ENCODE measurements around the gene CELA2B.
"Not testable (repeated sequence)": the region's sequence is repeated elsewhere in the genome, so short reads cannot be mapped to it uniquely, and the experiment has no call there.

The CELA2B gene

DNA sequence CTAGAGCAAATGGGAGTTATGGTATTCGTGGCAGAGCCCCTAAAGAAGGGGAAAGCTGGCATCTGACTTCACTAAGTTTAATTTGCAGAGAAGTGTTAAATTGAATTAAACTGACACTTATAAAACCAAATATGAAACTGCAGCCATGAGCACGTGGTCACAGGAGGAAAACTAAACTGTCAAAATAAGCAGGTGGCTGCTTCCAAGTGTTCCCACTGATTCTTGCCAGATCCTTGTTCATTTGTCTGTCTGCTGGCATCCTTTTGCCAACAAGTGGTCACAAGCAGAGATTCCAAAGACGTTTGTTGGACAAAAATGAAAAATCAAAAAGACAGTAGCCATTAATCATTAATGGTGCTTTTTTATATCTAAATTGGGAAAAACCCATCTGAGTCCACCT lies 6.5 kb upstream of the CELA2B start:
- no peak for DNase-seq

DNA sequence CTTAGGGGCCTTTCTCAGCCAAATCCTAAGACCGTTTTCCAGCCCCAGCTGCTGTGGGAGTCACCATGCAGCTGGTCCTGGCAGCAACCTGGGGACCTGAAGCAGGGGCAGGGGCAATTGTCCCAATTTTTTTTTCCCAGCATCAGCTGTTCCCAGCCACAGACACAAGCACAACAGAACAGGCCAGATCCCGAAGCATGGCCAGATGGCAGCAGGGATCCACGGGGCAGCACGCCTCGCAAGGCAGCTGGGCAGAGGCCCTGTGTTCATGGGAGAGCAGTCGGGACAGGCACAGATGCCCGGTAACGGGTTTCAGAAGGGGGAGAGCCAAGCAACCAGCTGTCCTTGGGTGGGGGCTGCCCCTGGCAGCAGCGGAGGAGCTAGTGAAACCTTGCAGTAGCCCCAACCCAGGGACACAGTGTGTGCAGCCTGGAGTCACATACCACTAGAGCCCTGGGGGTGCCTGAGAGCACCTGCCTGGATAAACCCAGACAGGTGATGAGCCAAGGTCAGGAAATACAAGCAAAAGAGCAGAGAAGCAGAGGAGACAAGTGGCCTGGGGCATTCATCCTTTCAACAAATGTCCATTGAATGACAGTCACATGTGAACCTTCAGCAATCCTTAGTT lies 6.0 kb upstream of the CELA2B start:
- DNase-seq: not testable (repeated sequence)

DNA sequence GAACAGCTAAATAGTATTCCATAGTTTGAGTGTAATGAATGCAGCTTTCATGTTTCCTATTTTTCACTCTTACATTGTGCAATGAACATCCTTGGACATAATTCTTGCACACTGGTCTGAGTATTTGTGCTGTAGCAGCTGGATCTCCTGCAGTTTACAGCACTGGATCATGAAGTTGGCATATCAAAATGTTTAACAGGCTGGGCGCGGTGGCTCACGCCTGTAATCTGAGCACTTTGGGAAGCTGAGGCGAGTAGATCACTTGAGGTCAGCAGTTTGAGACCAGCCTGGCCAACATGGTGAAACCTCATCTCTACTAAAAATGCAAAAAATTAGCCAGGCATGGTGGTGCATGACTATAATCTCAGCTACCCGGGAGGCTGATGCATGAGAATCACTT lies 4.8 kb upstream of the CELA2B start:
- not testable (repeated sequence) for DNase-seq

DNA sequence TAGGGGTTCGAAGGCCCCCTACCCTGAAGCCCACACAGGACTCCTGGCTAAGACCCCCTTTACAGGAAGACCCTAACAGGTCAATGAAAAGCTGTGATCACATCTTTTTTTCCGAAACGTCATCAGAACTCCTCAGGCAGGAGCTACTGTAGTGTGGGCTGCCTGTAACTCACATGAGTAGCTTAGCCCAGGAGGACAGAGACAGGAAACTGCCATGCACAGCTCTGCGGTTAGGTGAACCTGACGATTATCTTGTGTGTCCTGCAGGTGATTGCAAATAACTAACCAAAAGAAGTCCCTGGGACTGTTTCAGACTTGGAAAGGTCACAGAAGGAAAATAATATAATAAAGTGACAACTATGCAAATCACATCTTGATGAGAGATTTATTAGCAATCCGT lies 4.2 kb upstream of the CELA2B start:
- not testable (repeated sequence) for DNase-seq

DNA sequence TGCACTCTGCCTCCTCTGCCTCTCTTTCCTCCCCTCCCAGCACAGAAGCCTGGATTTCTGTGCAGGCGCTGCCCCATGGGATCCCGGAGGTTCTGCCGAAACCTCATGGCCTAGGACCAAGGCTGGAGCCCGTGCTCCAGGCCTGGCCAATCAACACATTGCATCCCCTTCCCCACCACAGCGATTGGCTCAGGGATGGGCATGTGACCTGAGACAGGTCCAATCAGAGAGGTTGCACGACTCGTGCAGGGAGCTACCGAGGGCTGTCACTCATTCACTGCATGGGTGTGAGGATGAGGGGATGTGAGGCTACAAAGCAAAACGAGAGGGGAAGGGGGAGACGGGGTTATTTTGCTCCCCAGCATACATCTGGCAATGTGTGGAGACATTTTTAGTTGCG lies 3.3 kb upstream of the CELA2B start:
- no peak for DNase-seq

DNA sequence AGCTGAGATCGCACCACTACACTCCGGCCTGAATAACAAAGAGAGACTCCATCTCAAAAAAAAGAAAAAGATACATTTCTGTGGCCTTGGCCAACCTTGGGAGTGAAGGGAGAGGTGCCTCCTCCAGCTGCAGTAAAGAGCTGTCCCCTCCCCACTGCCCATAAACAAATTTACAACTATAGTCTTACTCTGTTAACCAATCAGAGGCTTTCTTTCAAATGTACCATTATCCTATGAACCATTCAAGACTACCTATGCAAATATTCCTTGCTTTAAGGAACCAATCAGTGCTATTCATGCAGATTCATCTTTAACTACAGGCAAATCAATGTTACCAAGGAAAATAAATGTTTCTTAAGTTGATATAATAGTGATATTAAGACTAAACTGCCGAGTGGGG lies 1.0 kb downstream of the CELA2B start:
- DNase-seq: no peak

DNA sequence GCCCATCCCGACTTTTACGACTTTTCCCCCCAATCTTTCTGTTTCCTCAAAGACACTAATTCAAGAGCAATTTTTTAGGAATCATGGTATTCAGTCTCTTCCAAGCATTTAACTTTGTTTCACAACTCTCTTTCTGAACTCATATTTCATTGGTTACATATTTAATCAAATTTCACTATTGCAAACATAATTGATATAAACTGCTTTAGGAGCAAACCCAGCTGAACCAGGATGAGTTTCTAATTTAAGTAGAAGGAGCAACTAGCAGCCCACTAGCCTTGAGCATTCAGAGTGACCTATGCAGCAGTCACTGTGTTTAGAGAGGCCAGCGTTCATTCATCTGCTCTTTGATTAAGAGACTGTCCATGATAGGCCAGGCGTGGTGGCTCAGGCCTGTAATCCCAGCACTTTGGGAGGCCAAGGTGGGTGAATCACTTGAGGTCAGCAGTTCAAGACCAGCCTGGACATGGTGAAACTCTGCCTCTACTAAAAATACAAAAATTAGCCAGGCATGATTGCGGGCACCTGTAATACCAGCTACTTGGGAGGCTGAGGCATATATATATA lies 1.8 kb downstream of the CELA2B start:
- DNase-seq: no peak

DNA sequence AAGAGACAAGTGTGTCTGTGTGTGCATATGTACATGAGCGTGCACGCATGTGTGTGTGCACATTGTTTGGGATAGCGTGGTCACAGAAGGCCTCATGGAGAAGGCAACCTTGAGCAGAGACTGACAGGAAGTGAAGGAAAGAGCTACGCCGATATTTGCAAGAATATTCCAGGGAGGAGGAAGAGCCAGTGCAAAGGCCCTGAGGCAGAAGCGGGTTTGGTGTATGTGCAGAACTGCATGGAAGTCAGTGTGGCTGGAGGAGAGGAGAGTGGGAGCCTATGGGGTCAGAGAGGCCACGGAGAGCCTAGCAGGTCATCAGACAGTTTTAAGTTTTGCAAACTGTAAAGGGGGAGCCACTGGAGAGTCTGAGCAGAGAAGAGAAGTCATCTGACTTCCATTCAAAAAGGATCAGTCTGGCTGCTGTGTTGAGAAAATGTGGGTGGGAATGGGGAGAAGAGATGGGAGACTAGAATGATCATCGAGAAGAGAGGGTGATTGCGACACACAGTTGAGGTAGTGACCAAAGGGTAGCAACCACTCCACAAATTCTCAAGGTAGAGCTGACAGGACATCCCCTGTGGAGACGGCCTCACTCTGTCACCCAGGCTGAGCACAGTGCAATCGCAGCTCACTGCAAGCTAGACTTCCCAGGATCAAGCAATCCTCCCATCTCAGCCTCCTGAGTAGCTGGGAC lies 3.9 kb downstream of the CELA2B start:
- no peak for DNase-seq

DNA sequence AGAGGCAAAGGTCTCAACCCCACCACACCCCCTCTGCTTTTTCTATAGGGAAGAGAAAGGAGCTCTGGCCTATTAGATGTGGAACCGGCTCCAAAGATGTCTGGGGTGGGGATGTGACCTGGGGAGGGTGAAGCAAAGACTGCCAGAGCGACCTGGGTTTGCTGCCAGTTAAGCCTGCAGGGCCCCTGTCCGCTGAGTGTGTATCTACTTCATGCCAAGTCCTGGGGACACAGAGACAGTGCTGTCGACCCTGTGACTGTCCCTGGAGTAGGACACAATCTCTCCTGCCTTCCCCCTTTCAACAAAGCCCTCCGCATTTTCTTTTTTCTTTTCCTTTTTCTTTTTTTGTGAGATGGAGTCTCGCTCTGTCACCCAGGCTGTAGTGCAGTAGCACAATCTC lies 6.6 kb downstream of the CELA2B start:
- DNase-seq: not testable (repeated sequence)

DNA sequence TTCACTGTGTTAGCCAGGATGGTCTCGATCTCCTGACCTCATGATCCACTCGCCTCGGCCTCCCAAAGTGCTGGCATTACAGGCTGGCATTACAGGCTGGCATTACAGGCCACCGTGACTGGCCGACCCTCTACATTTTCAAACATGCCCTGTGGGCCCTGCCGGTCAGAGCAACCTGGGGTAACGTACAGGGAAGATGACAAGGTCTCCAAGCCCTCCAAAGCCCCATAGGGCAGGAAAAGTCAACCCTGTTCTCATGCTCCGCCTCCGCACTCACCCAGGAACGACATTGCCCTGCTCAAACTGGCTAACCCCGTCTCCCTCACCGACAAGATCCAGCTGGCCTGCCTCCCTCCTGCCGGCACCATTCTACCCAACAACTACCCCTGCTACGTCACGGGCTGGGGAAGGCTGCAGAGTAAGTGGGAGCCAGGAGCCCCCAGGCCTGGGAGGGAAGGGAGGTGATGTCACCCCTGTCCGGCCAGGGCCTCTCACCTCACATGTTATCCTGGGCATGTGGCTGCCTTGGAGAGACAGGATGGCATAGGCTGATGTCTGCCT lies 7.2 kb downstream of the CELA2B start:
- DNase-seq: not testable (repeated sequence)

DNA sequence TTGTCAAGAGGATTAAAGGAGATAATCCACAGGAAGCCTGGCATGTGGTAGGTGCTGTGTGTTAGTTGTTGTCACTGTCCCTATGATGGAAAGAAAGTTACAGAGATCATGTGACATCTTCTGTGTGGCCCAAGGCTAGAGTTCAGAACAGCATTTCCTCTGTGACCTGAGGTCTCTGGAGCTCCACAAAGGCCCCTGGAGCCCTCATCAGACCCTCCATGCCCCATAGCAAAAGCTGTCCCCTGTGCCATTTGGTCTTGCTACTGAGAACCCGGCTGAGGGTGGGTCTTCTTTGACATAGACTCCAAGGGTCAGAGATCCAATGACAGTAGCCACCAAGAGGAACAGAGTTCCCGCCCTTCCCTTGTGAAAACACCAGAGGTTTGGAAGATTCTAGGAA lies 8.1 kb downstream of the CELA2B start:
- DNase-seq: no peak

DNA sequence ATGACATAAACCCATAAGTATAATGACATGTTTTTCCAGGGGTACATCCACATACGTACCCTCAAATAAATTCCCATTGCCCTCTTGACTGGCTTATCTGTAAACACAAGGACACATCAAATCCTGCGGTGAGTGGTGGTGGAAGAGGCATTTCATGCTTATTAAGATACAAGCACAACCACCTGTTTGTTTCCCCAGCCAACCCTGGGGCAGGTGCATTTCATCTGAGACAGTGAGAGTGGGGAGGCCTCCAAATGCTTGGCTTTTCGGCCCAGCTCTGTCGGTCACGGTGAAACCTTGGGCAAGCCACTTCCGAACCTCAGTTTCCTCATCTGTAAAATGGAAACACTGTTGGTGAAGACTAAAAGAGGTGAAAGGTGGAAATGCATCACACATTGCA lies 8.5 kb downstream of the CELA2B start:
- not testable (repeated sequence) for DNase-seq

DNA sequence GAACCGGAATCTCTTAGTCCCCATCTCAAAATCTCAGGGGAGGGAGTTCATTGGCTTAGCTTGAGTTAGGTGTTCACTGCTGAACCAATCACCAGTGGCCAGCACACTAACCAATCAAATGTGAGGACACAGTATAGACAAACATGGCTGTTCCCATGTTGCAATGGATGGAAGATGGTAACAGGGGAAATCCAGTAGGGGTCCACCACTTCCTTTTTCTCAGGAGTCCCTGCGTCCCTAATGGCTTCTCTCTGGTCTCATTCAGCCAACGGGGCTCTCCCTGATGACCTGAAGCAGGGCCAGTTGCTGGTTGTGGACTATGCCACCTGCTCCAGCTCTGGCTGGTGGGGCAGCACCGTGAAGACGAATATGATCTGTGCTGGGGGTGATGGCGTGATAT lies 9.7 kb downstream of the CELA2B start:
- no peak for DNase-seq

DNA sequence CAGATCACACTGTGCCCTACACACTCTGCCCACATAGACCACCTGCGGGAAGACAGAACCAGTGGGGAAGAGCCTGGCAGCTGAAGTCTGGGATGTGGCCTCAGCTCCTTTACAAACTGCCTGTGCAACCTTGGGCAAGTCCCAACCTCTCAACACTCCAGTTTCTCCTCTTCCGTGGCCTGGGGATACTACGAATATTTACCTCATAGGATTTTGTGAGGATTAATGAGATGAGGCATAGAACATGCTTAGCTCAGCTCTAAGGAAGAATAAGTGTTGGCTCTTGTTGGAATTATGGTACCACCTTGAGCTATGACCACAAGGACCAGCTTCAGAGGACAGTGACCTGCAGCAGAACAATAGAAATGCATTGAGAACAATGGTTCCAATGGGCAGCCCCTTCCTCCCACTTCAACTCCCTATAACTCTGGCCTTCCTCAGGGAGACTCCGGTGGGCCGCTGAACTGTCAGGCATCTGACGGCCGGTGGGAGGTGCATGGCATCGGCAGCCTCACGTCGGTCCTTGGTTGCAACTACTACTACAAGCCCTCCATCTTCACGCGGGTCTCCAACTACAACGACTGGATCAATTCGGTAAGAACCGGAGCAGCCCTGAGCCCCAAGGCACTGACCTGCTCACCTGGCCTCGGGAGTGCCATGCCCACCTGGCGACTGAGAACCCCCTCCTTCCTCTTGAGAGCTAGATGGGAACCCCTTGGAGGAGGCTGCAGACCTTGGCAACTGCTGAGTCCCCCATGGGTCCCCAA lies 11.1 kb downstream of the CELA2B start:
- DNase-seq: not testable (repeated sequence)

DNA sequence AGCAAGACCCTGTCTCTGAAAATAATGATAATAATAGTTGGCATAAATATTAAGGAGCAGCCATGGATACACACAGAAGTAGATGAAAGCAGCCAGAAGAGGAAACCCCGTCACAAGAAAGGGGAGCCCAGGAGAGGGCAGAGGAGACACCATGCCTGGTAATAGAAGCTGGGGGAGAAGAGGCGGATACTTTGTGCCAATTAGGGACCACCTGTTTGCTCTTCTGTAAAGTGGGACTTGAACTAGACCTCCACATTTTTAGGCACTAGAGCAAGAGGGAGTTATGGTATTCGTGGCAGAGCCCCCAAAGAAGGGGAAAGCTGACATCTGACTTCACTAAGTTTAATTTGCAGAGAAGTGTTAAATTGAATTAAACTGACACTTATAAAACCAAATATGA lies 12.5 kb downstream of the CELA2B start:
- DNase-seq: no peak

DNA sequence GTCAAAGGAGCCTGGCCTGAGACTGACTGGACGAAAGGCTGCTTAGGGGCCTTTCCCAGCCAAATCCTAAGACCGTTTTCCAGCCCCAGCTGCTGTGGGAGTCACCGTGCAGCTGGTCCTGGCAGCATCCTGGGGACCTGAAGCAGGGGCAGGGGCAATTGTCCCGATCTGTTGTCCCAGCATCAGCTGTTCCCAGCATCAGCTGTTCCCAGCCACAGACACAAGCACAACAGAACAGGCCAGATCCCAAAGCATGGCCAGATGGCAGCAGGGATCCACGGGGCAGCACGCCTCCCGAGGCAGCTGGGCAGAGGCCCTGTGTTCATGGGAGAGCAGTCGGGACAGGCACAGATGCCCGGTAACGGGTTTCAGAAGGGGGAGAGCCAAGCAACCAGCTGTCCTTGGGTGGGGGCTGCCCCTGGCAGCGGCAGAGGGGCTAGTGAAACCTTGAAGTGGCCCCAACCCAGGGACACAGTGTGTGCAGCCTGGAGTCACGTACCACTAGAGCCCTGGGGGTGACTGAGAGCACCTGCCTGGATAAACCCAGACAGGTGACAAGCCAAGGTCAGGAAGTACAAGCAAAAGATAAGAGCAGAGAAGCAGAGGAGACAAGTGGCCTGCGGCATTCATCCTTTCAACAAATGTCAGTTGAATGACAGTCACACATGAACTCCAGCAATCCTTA lies 13.3 kb downstream of the CELA2B start:
- no peak for DNase-seq

DNA sequence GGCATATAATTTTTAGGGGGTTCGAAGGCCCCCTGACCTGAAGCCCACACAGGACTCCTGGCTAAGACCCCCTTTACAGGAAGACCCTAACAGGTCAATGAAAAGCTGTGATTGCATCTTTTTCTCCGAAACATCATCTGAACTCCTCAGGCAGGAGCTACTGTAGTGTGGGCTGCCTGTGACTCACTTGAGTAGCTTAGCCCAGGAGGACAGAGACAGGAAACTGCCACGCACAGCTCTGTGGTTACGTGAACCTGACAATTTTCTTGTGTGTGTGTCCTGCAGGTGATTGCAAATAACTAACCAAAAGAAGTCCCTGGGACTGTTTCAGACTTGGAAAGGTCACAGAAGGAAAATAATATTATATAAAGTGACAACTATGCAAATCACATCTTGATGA lies 15.1 kb downstream of the CELA2B start:
- not testable (repeated sequence) for DNase-seq

DNA sequence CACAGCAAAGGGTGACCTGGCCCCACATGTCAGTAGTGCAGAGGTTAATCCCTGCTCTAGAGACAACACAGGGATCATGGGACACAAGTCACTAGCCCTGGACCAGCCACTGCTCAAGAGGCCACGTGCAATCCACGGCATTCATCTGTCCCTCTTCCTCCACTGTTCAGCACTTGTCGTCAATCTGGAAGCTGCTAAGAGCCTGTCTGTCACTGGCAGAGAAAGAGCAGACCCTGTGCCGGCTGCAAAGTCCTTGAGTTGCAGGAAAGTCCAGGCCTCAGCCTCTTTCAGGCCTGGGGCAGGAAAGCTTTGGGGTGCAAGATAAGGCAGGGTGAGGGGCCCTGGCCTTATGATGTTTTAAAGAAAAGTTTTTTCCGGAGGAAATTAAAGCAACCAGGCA lies 16.7 kb downstream of the CELA2B start:
- no peak for DNase-seq

DNA sequence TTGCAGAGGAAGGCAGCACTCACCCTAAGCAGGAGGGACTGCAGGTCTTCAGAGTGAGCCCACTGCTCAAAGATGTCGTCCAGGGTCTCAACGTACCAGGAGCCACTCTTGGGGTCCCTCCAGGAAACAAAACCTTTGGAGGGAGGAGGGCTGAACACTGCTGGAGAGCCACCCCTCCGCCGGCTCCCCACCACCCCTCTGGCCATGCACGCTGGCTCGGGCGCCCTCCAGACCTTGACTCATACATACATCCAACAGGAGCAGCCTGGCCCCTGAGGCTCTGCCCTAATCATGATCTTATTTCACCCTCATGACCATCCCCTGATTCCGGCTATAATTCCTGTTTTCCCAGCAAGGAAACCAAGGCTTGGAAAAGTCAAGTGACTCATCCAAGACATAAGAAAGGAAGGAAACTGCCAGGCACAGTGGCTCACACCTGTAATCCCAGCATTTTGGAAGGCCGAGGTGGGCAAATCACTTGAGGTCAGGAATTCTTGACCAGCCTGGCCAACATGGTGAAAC lies 18.0 kb downstream of the CELA2B start:
- DNase-seq: no peak

DNA sequence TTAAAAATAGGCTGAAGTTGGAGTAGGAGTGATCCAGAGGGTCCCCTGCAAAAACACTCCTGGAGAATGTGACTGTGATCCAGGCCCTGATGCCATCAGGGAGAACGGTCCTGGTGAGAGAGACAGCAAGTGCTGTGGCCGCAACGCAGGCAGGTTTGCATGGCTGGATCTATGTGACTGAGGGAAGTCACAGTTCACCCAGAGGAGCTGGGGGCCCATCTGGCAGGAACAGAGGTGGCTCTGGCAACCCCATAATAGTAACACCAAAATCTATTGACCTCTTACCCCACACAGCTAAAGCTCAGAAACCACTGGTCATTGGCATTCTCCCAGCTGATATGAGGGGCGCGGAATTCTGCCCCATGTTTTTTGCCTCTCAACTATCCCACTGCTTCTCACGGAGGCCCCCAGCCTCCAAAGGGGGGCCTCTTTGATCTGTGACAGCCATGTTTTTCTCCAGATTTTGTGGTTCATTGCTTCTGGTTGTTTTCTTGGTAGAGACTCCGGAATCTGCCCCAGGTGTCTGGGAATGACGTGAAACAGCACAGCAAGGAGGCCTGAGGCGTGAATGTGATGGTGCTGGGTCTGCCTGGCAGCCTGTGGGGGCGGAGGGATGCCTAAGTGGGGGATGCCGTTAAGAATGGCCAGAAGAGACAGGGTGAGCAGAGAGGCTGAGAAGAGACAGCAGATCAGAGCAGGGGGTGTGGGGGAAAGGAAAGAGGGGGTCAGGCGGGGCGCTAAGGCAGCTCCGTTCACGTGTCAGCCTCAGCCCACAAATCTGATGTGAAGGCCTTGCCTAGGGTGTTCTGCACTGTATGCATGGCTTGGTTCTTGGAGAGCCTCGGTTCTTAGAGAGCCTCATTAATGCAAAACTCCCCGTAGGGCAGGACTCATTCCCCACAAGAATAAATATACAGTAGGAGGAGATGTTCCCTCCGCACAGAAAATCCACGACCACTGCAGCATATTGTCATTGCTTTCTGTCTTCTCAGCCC lies 24.6 kb downstream of the CELA2B start:
- DNase-seq: no peak

All from NCI-H2081 treated with DMSO at 0.1 percent for 48 hours (cell line).